Measurements from ENCODE around the gene ZC3H7A.

DNA sequence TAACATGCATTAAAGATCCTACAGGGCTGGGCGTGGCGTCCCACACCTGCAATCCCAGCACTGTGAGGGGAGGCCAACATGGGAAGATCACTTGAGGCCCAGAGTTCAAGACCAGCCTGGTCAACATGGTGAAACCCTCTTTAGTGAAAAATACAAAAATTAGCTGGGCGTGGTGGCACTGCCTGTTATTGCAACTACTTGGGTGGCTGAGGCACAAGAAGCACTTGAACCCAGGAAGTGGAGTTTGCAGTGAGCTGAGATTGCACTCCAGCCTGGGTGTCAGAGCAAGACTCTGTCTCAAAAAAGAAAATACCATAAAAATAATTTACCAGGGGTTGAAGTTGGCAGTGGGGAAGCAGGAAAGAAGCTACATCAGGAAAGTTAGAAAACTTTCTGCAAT is 67.3 kb downstream of the ZC3H7A start:
- no peak for TF ChIP-seq NR2C2 (CRISPR knock-in tag; IDR thresholded peaks at IDR 0.05)
- no peak for TF ChIP-seq CTCF (IDR thresholded peaks at IDR 0.05)
- no peak for TF ChIP-seq ELF4 (CRISPR knock-in tag; IDR thresholded peaks at IDR 0.05; ENCODE audit: low read depth)
- no peak for TF ChIP-seq ZNF263 (CRISPR knock-in tag; IDR thresholded peaks at IDR 0.05; ENCODE audit: low read depth)
